HG02870 (cell line): ENCODE results near the gene PTGDR2.

Experiments
- ATAC-seq: cut with Tn5 transposase; IDR thresholded peaks from one replicate; pipeline ENCODE4 v1.9.1; 2021; ENCODE audit warnings: mild to moderate bottlenecking, moderate library complexity; ENCODE audit not compliant: unreplicated experiment

Gene PTGDR2

GRCh38 chr11:60855726-60856633, at the start of gene PTGDR2:
Gene PTGDR2, minus strand, starts transcription at chr11:60855950. Its CDS starts 2,228 bp downstream, at chr11:60853722.
- ATAC-seq: no peak

- no peak for ATAC-seq
These were observed 49.3 kb upstream of the PTGDR2 start for GRCh38 chr11:60905047-60905446.

GRCh38 chr11:60902625-60903024, 46.9 kb upstream of the PTGDR2 start:
- ATAC-seq: no peak

- ATAC-seq: no peak
These were observed 45.1 kb upstream of the PTGDR2 start for GRCh38 chr11:60900673-60901404.

- no peak for ATAC-seq
These were observed 44.2 kb upstream of the PTGDR2 start for GRCh38 chr11:60899977-60900376.

- no peak for ATAC-seq
These were observed 43.5 kb upstream of the PTGDR2 start for GRCh38 chr11:60899046-60899936.

- no peak for ATAC-seq
These were observed 41.7 kb upstream of the PTGDR2 start for GRCh38 chr11:60897496-60897895.

- ATAC-seq: no peak
These were observed 39.9 kb upstream of the PTGDR2 start for GRCh38 chr11:60895687-60896086.

- ATAC-seq: no peak
These were observed 35.5 kb upstream of the PTGDR2 start for GRCh38 chr11:60891103-60891741.

GRCh38 chr11:60890696-60891095, 34.9 kb upstream of the PTGDR2 start:
- no peak for ATAC-seq

- ATAC-seq: no peak
These were observed 34.1 kb upstream of the PTGDR2 start for GRCh38 chr11:60889869-60890311.

- ATAC-seq: no peak
These were observed 31.8 kb upstream of the PTGDR2 start for GRCh38 chr11:60887556-60887955.

- no peak for ATAC-seq
These were observed 25.0 kb upstream of the PTGDR2 start for GRCh38 chr11:60880643-60881282.

GRCh38 chr11:60879971-60880588, 24.3 kb upstream of the PTGDR2 start:
- no peak for ATAC-seq

GRCh38 chr11:60879104-60879503, 23.4 kb upstream of the PTGDR2 start:
- ATAC-seq: no peak

GRCh38 chr11:60878245-60879101, 22.7 kb upstream of the PTGDR2 start:
- no peak for ATAC-seq

- ATAC-seq: no peak
These were observed 20.4 kb upstream of the PTGDR2 start for GRCh38 chr11:60876168-60876485.

GRCh38 chr11:60875366-60876167, 19.8 kb upstream of the PTGDR2 start:
- ATAC-seq: no peak
